GM10266 (cell line): ENCODE results near the gene DYDC1.
A peak's percentile ranks its signal among the peaks of the same experiment; 100 is the strongest.

Experiments used
- DNase-seq: peaks from one replicate; pipeline ENCODE4 v3.0.0; 2012; ENCODE audit errors: extremely low spot score
- CTCF ChIP-seq: IDR thresholded peaks from 2 replicates; pipeline ENCODE4 v1.5.1; 2012; ENCODE audit warnings: mild to moderate bottlenecking, low read depth; ENCODE audit not compliant: control insufficient read depth, insufficient read depth; ENCODE audit errors: missing control alignments

The DYDC1 gene

GRCh38 chr10:80392250-80392649 is 35.7 kb upstream of the DYDC1 start:
- TF ChIP-seq CTCF: no peak
- DNase-seq: no peak

- TF ChIP-seq CTCF: no peak
- DNase-seq: no peak
Observed at GRCh38 chr10:80390740-80391139, 34.2 kb upstream of the DYDC1 start.

- TF ChIP-seq CTCF: peak; percentile 69
- DNase-seq: peak; percentile 59
Observed at GRCh38 chr10:80382989-80383388, 26.4 kb upstream of the DYDC1 start.

GRCh38 chr10:80380185-80380584 is 23.6 kb upstream of the DYDC1 start:
- no peak for DNase-seq
- TF ChIP-seq CTCF: no peak

- DNase-seq: no peak
- no peak for TF ChIP-seq CTCF
Observed at GRCh38 chr10:80379701-80380100, 23.1 kb upstream of the DYDC1 start.

GRCh38 chr10:80373502-80373901 is 16.9 kb upstream of the DYDC1 start:
- no peak for TF ChIP-seq CTCF
- DNase-seq: no peak

GRCh38 chr10:80372675-80373074 is 16.1 kb upstream of the DYDC1 start:
- no peak for DNase-seq
- no peak for TF ChIP-seq CTCF

GRCh38 chr10:80371467-80371866 is 14.9 kb upstream of the DYDC1 start:
- no peak for DNase-seq
- TF ChIP-seq CTCF: no peak
